ENCODE results near the gene PTPRM.

PTPRM gene

GRCh38 chr18:8391068-8391467, 824.0 kb downstream of the PTPRM start:
- no peak for DNase-seq (ENCODE audit: low read depth in 2 of 2)

GRCh38 chr18:8396254-8396653, 829.1 kb downstream of the PTPRM start:
- no peak for DNase-seq (ENCODE audit: low read depth in 2 of 2)

GRCh38 chr18:8397034-8397433, 829.9 kb downstream of the PTPRM start:
- no peak for DNase-seq (ENCODE audit: low read depth in 2 of 2)

- no peak for DNase-seq (ENCODE audit: low read depth in 2 of 2)
Observed at GRCh38 chr18:8399138-8399537, 832.0 kb downstream of the PTPRM start.

- no peak for DNase-seq (ENCODE audit: low read depth in 2 of 2)
Observed at GRCh38 chr18:8400193-8400752, 833.2 kb downstream of the PTPRM start.

GRCh38 chr18:8400825-8401224, 833.7 kb downstream of the PTPRM start:
- DNase-seq (ENCODE audit: low read depth in 2 of 2), result no peak

- DNase-seq (ENCODE audit: low read depth in 2 of 2), result no peak
Observed at GRCh38 chr18:8401606-8402005, 834.5 kb downstream of the PTPRM start.

- DNase-seq (ENCODE audit: low read depth in 2 of 2), result no peak
Observed at GRCh38 chr18:8402237-8402636, 835.1 kb downstream of the PTPRM start.

GRCh38 chr18:8403713-8404112, 836.6 kb downstream of the PTPRM start:
- DNase-seq (ENCODE audit: low read depth in 2 of 2), result no peak

GRCh38 chr18:8406186-8406867, 839.2 kb downstream of the PTPRM start:
- DNase-seq (ENCODE audit: low read depth in 2 of 2), result no peak

- no peak for DNase-seq (ENCODE audit: low read depth in 2 of 2)
Observed at GRCh38 chr18:8406868-8407250, 839.7 kb downstream of the PTPRM start.

GRCh38 chr18:8409151-8409550, 842.0 kb downstream of the PTPRM start:
- no peak for DNase-seq (ENCODE audit: low read depth in 2 of 2)

GRCh38 chr18:8411492-8411891, 844.4 kb downstream of the PTPRM start:
- no peak for DNase-seq (ENCODE audit: low read depth in 2 of 2)

GRCh38 chr18:8412117-8412516, 845.0 kb downstream of the PTPRM start:
- DNase-seq (ENCODE audit: low read depth in 2 of 2), result no peak

- DNase-seq (ENCODE audit: low read depth in 2 of 2), result no peak
Observed at GRCh38 chr18:8413189-8413588, 846.1 kb downstream of the PTPRM start.

- no peak for DNase-seq (ENCODE audit: low read depth in 2 of 2)
Observed at GRCh38 chr18:8413751-8414150, 846.6 kb downstream of the PTPRM start.

- DNase-seq (ENCODE audit: low read depth in 2 of 2), result no peak
Observed at GRCh38 chr18:8416212-8417019, 849.3 kb downstream of the PTPRM start.

GRCh38 chr18:8422391-8422790, 855.3 kb downstream of the PTPRM start:
- DNase-seq (ENCODE audit: low read depth in 2 of 2), result no peak

GRCh38 chr18:8423051-8423557, 856.0 kb downstream of the PTPRM start:
- no peak for DNase-seq (ENCODE audit: low read depth in 2 of 2)

- no peak for DNase-seq (ENCODE audit: low read depth in 2 of 2)
Observed at GRCh38 chr18:8424481-8424880, 857.4 kb downstream of the PTPRM start.

- no peak for DNase-seq (ENCODE audit: low read depth in 2 of 2)
Observed at GRCh38 chr18:8424917-8425725, 858.0 kb downstream of the PTPRM start.

- no peak for DNase-seq (ENCODE audit: low read depth in 2 of 2)
Observed at GRCh38 chr18:8426401-8426800, 859.3 kb downstream of the PTPRM start.
